Measurements from ENCODE around the gene GREB1. TPM values are rescaled to one million over a fixed set of nuclear protein-coding genes. Genes with fewer than 3 reads are reported as not detected.

GREB1 gene
- polyA plus RNA-seq, 1 donor from 2014 or later, result 17.2 TPM

DNA sequence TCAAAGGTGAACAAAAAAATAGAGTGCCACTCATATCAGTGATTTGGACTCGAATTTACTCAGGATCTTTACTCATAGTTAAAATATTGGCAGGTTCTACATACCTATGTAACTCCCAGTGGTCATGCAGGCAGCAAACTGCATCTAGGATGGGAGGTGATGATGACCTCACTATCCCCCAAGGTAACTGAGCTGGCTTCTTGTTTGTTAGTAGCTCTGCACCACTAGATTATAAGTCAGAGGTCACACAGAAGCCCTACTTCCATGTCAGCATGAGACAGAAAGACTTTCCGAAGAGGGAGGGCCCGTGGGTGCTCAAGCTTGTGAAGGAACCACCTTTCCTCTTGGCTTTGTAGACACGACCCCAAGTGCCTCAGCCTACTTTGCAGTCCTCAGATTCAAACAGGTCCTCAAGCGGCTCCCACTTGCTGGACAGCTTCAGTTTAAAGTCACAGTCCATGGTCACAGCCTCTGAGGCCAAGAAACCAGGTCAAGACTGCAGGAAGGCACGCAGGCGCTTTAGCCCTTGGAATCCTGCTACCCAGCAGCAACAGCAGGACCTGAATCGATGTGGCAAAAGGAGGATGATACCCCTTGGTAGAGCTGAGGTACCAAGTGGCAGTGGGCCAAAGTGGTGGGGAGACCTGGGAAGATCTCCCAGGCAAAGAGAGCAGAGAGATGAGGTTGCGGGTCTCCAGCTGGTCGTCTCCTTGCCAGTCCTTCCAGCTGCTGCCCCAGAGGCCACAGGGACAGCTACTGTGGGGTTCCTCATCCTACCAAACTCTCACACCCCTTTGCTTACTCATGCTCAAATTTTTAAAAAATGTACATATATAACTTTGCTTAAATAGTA, 131.9 kb downstream of the GREB1 start:
- H4K20me1 ChIP-seq (ENCODE audit: insufficient read depth), result no peaks in the 10 kb centered on the region
- H3F3A ChIP-seq (ENCODE audit: insufficient read depth, low read length, poor library complexity, severe bottlenecking), result no peaks in the 10 kb centered on the region
- peaks cover 19% of the 10 kb centered on the region for H3K27me3 ChIP-seq (ENCODE audit: insufficient read depth, low read depth, low read length)
- H3K27ac ChIP-seq (ENCODE audit: low read length), result no peak overlapping the region
- no peaks in the 10 kb centered on the region for H3K79me2 ChIP-seq (replicated peaks; ENCODE audit: insufficient read depth, low read length)
- no peak overlapping the region for H3K4me3 ChIP-seq (ENCODE audit: low read length)
- TF ChIP-seq, protein P1, sequence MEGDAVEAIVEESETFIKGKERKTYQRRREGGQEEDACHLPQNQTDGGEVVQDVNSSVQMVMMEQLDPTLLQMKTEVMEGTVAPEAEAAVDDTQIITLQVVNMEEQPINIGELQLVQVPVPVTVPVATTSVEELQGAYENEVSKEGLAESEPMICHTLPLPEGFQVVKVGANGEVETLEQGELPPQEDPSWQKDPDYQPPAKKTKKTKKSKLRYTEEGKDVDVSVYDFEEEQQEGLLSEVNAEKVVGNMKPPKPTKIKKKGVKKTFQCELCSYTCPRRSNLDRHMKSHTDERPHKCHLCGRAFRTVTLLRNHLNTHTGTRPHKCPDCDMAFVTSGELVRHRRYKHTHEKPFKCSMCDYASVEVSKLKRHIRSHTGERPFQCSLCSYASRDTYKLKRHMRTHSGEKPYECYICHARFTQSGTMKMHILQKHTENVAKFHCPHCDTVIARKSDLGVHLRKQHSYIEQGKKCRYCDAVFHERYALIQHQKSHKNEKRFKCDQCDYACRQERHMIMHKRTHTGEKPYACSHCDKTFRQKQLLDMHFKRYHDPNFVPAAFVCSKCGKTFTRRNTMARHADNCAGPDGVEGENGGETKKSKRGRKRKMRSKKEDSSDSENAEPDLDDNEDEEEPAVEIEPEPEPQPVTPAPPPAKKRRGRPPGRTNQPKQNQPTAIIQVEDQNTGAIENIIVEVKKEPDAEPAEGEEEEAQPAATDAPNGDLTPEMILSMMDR (IDR thresholded peaks at IDR 0.05; ENCODE audit: poor library complexity, severe bottlenecking), result no peak
- TF ChIP-seq, protein P2, sequence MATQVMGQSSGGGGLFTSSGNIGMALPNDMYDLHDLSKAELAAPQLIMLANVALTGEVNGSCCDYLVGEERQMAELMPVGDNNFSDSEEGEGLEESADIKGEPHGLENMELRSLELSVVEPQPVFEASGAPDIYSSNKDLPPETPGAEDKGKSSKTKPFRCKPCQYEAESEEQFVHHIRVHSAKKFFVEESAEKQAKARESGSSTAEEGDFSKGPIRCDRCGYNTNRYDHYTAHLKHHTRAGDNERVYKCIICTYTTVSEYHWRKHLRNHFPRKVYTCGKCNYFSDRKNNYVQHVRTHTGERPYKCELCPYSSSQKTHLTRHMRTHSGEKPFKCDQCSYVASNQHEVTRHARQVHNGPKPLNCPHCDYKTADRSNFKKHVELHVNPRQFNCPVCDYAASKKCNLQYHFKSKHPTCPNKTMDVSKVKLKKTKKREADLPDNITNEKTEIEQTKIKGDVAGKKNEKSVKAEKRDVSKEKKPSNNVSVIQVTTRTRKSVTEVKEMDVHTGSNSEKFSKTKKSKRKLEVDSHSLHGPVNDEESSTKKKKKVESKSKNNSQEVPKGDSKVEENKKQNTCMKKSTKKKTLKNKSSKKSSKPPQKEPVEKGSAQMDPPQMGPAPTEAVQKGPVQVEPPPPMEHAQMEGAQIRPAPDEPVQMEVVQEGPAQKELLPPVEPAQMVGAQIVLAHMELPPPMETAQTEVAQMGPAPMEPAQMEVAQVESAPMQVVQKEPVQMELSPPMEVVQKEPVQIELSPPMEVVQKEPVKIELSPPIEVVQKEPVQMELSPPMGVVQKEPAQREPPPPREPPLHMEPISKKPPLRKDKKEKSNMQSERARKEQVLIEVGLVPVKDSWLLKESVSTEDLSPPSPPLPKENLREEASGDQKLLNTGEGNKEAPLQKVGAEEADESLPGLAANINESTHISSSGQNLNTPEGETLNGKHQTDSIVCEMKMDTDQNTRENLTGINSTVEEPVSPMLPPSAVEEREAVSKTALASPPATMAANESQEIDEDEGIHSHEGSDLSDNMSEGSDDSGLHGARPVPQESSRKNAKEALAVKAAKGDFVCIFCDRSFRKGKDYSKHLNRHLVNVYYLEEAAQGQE (IDR thresholded peaks at IDR 0.05; ENCODE audit: borderline replicate concordance), result no peak
- no peak for TF ChIP-seq RAD21 (conservative IDR thresholded peaks at IDR 0.05)
- TF ChIP-seq EZH2 (IDR thresholded peaks at IDR 0.05; ENCODE audit: borderline replicate concordance, insufficient read depth, low read length, poor library complexity, severe bottlenecking), result no peak
- TF ChIP-seq EP300 (conservative IDR thresholded peaks at IDR 0.05; ENCODE audit: poor library complexity, severe bottlenecking), result no peak
- TF ChIP-seq TAF1 (IDR thresholded peaks at IDR 0.05; ENCODE audit: low read depth), result no peak
- no peak for TF ChIP-seq POLR2AphosphoS5 (IDR thresholded peaks at IDR 0.05)
- TF ChIP-seq SMC3 (conservative IDR thresholded peaks at IDR 0.05; ENCODE audit: poor library complexity), result no peak
- TF ChIP-seq MXI1 (conservative IDR thresholded peaks at IDR 0.05; ENCODE audit: poor library complexity, severe bottlenecking), result no peak
- H3K36me3 ChIP-seq (ENCODE audit: insufficient read depth, low read length), result no peaks in the 10 kb centered on the region
- no peak overlapping the region for H2AFZ ChIP-seq (ENCODE audit: low read depth, low read length)
- H3K9ac ChIP-seq (ENCODE audit: low read length), result no peak overlapping the region
- no peak overlapping the region for H3K4me2 ChIP-seq (ENCODE audit: low read length)
- peaks cover 8% of the 10 kb centered on the region for H3K9me3 ChIP-seq (ENCODE audit: low read length)
- no peaks in the 10 kb centered on the region for H3K9me2 ChIP-seq (ENCODE audit: insufficient read depth, low read length)

DNA sequence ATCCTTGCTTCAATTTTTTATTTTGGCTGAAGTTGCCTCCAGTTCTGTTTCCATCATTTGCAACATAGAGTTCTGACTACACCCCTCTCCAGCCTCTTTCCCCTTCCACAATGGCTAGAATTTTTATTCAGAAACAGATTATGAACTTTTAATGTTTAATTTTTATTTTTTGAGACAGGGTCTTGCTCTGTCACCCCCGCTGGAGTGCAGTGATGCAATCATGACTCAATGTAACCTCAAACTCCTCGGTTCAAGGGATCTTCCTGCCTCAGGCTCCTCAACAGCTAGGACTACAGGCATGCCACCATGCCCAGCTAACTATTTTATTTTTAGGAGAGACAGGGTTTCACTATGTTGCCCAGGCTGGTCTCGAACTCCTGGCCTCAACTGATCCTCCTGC, 133.3 kb downstream of the GREB1 start:
- no peak for TF ChIP-seq TAF1 (IDR thresholded peaks at IDR 0.05; ENCODE audit: low read depth)
- TF ChIP-seq, protein P2 (IDR thresholded peaks at IDR 0.05; ENCODE audit: borderline replicate concordance), result no peak
- TF ChIP-seq EP300 (conservative IDR thresholded peaks at IDR 0.05; ENCODE audit: poor library complexity, severe bottlenecking), result no peak
- TF ChIP-seq, protein P1 (IDR thresholded peaks at IDR 0.05; ENCODE audit: poor library complexity, severe bottlenecking), result no peak
- TF ChIP-seq RAD21 (conservative IDR thresholded peaks at IDR 0.05), result no peak
- Histone ChIP-seq H3K4me2 (ENCODE audit: low read length) (no peak overlapping the region), H3K79me2 (replicated peaks; ENCODE audit: insufficient read depth, low read length) (no peaks in the 10 kb centered on the region), H4K20me1 (ENCODE audit: insufficient read depth) (no peaks in the 10 kb centered on the region), H3F3A (ENCODE audit: insufficient read depth, low read length, poor library complexity, severe bottlenecking) (no peaks in the 10 kb centered on the region), H3K36me3 (ENCODE audit: insufficient read depth, low read length) (no peaks in the 10 kb centered on the region), H3K4me3 (ENCODE audit: low read length) (no peak overlapping the region), H3K27ac (ENCODE audit: low read length) (no peak overlapping the region), H3K9me3 (ENCODE audit: low read length) (peaks cover 4% of the 10 kb centered on the region), H3K9me2 (ENCODE audit: insufficient read depth, low read length) (no peaks in the 10 kb centered on the region), H3K27me3 (ENCODE audit: insufficient read depth, low read depth, low read length) (peaks cover 23% of the 10 kb centered on the region), H3K9ac (ENCODE audit: low read length) (no peak overlapping the region), H2AFZ (ENCODE audit: low read depth, low read length) (no peak overlapping the region)

Data from neural cell (in vitro differentiated cells).